NCI-H2227 (cell line): ENCODE data around the gene PARP1.
A peak's percentile ranks its signal among the peaks of the same experiment; 100 is the strongest.
"Not testable (repeated sequence)": the region's sequence is repeated elsewhere in the genome, so short reads cannot be mapped to it uniquely, and the experiment has no call there.

Experiments
- DNase-seq: peaks from one replicate; lab custom pipeline; 2025; ENCODE audit not compliant: unreplicated experiment; lab: John Stamatoyannopoulos, UW

The PARP1 gene

DNA sequence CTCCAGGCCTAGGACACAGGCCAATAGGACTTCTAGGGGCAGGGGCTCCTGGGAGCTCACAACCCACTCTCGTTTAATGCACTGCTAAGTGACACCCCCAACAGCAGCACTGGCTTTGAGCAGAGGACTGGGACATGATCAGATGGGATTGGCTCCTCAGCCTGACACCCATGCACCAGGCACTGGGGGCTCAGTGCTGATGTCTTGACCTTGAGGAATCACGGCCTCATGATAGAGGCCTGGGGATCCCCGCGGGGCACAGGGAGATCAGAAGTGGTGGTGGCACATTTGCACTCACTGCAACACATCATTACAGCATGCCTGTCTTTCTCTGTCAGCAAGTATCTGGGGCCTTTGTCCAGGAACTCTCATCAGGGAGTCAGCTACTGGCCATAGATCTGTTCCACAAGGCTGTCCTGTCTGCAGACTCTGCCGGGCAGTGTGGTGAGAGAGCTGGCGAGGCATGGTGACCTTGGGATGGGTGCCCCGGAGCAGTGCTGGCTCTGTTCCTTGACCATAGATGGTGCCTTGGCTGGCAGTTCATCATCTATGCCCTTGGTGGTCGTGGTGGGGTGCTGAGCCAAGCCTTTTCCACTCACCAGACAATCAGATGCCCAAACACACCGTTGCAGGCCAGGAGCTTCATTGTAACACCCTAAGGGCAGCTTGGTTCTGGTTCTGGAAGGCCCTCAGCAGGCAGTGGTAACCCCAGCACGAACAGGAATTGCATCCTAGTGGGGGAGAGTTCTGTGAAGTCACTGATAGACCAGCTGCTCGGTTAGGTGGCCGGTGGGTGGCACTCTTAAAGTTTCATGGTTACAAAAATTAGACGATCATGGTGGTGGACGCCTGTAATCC lies 22.2 kb upstream of the PARP1 start:
- DNase-seq: no peak

DNA sequence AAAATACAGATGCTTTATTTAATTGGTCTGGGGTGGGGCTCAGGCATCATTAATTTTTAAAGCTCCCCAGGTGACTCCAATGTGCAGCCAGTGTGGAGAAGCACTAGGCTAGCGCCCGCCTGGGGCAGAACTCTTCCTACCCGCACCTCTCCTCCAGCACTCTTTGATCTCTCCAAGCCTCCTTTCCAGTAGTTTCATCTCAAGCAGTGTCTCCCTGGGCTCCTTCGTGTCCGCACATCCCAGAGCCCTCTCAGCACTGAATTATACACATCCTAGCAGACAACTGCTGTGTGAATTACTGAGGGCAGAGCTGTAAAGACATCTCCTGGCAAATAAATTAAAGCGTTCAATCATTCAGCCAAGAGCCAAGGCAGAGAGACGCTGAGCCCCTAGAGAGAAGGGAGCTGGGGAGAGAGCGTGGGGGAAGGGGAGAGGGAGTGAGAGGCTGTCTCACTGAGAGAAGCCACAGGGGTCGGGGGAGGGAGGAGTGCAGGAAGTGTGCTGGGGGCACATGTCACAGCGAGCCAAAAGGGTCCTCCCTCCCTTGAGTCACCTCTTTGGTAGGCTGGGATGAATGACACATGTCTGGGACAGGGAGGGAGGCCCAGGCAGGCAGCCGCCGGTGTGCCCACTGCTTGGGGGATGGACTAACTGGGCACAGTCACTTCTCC lies 21.0 kb upstream of the PARP1 start:
- peak; percentile 74 for DNase-seq

GRCh38 chr1:226428348-226428747 lies 20.5 kb upstream of the PARP1 start:
- DNase-seq: no peak

- DNase-seq: no peak
Observed at GRCh38 chr1:226427131-226427530, 19.2 kb upstream of the PARP1 start.

DNA sequence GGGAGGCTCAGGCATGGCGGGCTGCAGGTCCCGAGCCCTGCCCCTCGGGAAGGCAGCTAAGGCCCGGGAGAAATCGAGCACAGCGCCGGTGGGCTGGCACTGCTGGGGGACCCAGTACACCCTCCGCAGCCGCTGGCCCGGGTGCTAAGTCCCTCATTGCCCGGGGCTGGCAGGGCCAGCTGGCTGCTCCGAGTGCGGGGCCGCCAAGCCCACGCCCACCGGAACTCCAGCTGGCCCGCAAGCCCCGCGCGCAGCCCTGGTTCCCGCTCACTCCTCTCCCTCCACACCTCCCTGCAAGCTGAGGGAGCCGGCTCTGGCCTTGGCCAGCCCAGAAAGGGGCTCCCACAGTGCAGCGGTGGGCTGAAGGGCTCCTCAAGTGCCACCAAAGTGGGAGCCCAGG lies 18.5 kb upstream of the PARP1 start:
- DNase-seq: not testable (repeated sequence)

- no peak for DNase-seq
Observed at GRCh38 chr1:226425431-226426031, 17.6 kb upstream of the PARP1 start.

DNA sequence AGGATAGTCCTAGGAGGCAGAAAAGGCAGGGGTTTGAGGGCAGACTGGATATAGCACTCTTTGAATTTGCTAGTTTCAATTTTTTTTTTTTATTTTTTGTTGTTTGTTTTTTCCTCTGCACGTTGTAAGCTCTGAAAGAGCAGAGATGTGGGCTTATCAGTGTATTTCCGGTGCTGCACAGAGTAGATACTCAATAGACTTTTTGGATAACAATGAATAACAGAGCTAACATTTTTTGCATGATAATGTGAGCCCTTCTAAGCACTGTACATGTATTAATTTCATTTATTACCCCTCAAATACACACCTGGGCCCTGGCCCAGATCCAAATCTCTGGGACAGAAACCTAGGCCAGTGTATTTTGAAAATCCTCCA lies 17.1 kb upstream of the PARP1 start:
- DNase-seq: no peak

- peak; percentile 66 for DNase-seq
Observed at GRCh38 chr1:226424221-226425003, 16.5 kb upstream of the PARP1 start.

GRCh38 chr1:226422478-226422877 lies 14.6 kb upstream of the PARP1 start:
- DNase-seq: no peak

DNA sequence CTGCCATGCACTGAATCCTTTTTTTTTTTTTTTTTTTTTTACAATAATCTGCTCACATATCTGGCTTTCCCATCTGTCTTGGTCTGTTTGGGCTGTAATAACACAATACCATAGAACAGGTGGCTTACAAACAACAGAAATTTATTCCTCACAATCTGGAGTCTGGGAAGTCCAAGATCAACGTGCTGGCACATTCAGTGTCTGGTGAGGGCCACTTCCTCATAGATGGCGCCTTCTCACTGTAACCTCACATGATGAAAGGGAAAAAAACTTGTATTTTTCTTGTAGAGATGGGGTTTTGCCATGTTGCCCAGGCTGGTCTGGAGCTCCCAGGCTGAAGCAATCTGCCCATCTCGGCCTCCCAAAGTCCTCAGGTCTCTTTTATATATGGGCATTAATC lies 13.0 kb upstream of the PARP1 start:
- no peak for DNase-seq

DNA sequence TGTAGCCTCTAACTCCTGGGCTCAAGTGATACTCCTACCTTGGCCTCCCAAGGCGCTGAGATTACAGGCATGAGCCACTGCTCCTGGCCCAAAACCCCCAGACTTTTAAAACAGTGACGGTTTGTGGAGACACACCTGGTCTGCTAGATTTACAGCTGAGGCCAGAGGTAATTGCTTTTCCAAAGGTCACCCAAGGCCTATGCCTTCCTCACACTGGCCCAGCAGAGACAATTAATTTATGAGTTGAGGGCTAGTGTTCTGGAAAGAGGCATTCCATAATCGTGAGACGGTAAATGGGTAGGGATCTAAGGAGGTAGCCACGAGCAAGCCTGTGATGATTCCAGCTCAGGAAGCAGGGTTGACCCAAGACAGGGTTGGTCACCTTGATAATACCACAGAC lies 12.4 kb upstream of the PARP1 start:
- no peak for DNase-seq

DNA sequence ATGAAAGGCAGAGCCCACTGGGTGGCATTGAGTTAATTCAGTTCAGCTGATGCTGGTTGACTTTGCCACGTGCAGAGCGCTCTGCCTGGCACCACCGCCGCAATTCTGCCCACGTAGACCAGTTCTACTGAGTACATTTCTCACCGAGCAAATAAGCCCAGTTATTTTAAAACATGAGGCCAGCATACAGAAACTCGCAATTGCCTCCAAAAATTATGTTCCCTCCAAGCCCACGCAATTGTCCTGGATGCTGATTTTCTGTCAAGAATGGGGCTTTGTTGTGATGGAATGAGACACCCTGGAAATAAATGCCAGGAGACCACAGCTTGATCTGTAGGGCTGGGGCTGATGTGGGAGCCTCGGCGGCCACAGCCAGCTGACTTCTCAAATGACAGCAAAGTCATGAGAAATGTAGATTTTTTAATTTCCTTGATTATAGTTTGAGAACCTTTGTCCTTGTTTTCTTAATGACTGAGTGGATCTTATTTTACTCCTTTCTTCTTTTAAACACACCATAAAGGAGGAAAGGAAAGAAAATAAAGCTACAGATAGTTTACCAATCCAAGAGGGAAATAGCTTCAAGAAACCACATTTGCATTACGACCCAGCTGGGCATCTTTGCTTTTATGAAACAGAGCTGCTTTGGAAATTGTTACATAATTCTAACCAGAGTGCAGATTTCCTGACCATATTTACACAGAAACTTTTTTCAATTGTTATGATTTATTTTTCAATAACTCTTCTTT lies 11.6 kb upstream of the PARP1 start:
- no peak for DNase-seq

DNA sequence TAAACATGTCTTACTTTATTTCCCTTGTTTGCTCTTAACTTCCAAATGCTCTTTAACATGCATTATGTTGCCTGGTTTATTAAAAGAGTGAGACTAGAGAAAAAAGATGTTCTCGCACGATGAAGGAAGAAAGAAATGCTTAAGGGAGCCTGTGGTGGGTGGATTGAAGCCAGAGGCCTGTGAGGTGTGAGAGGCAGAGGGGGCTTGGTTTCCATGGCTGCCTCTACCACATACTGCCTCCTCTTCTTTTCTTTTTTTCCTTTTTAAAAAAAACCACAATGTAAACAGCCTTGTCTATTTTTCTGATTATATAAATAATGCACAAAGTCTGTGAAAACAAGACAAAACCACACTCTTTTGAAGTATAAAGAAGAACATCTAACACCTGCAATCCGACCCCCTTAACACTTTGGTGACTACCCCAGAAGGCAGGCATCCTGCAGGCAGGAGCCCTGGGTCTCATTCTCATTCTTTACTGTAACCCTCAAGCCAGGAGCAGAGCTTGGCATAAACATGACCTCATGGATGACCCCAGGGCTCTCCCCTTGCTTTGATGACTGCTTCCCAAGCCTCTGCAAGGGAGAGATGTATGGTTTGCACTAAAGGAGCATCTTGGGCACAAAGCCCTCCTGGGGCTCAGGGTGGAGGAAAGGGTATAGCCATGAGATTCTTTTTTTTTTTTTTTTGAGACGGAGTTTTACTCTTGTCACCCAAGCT lies 10.1 kb upstream of the PARP1 start:
- DNase-seq: no peak

GRCh38 chr1:226417350-226417749 lies 9.5 kb upstream of the PARP1 start:
- DNase-seq: no peak

DNA sequence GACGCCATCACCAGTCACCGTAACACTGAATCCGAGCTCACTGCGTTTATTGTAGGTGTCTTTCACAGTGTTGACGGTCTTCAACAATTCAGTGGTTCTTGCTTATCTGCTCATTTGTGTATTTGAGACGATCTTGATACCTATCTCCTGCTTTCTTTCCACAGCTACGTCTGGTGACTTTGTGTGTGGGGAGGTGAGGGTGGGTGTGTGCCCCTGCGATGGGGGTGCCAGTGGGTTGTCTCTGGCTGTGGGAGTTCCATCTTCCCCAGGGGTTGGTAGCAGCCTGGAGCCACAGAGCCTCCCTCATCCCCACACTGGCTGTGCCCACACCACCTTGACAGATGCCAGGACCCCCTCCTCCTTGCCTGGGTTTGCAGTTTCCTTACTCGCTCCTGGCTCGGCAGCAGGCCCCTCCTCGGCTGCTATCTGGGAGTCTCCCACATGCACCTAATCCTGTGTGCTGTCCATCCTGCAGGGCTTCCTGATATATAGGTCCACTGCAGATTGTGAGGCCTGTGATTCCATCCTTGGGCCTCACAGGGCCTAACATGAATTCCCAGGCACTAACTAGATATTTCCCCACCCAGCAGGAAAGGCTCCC lies 6.3 kb upstream of the PARP1 start:
- DNase-seq: no peak

GRCh38 chr1:226411619-226412018 lies 3.7 kb upstream of the PARP1 start:
- no peak for DNase-seq

DNA sequence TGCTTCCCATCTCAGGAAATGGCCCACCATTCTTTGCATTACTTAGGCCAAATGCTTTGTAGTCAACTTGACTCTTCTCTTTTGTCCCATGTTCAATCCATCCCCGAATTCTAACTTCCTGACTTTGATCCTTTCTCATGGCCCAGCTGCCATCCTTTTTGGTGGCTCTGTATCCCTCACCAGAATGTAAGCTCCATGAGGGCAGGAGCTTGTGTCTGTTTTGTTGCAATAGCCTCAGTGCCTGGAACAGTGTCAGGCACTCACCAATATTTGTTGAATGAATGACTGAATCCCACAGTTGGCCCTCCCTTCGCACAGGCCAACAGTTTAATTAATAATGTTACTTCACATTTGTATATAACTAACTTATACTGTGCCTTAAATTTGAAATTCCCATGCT lies 3.1 kb upstream of the PARP1 start:
- no peak for DNase-seq

DNA sequence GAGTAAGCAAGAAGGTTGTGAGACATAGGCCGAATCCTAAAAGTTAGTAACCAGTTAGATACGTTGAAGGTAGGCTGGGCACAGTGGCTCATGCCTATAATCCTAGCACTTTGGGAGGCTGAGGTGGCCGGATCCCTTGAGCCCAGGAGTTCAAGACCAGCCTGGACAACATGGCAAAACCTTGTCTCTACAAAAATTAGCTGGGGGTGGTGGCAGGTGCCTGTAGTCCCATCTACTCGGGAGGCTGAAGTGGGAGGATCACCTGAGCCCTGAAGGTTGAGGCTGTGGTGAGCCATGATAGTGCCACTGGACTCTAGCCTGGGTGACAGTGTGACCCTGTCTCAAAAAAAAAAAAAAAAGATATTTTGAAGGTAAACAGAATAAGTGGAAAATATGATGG lies 1.5 kb upstream of the PARP1 start:
- DNase-seq: no peak

DNA sequence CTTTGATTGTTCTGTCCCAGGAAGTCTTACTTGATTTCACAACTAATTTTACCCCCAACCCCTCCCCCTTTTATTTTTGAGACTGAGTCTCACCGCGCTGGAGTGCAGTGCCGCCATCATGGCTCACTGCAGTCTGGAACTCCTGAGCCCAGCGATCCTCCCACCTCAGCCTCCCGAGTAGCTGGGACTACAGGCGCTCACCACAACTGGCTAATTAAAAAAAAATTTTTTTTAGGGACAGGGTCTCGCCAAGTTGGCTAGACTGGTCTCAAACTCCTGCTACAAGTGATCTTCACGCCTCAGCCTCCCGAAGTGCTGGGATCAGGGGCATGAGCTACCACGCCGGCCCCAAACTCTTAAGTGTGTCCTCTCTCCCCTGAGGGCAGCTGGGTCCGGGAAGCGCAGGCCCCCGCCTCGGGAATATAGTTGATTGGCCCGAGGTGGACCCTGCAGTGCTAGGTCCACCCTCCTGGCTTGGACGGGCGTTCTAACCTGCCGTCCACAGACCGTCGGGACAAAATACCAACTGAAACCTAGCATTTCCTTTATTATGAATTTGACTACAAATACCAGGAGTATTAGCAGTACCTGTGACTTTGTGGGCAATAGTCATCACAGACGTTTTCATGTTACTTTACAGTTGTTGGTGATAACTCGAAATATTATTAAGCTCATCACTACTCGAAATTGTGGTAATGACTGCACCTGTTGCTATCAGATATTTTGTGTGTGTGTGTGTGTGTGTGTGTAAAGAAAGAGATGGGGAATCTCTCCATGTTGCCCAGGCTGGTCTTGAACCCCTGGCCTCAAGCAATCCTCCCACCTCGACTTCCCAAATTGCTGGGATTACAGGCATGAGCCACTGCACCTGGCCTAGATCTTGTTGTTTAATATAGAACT lies 642 bp upstream of the PARP1 start:
- DNase-seq: no peak
